DMS153 treated with DMSO at 0.1 percent for 48 hours (cell line): ENCODE data around the gene USP17L15.
"Not testable (repeated sequence)": the region's sequence is repeated elsewhere in the genome, so short reads cannot be mapped to it uniquely, and the experiment has no call there.

Experiments
- DNase-seq: peaks from one replicate; lab custom pipeline; 2025; ENCODE audit not compliant: unreplicated experiment; lab: John Stamatoyannopoulos, UW

USP17L15 gene

GRCh38 chr4:9234085-9234484 lies at the start of gene USP17L15:
Gene USP17L15, plus strand, starts transcription at chr4:9234385. Its CDS starts 0 bp downstream, at chr4:9234385.
- not testable (repeated sequence) for DNase-seq

GRCh38 chr4:9210357-9210756 lies 23.8 kb upstream of the USP17L15 start, which contains the start of gene USP17L10:
Gene USP17L10, plus strand, starts transcription at chr4:9210657. Its CDS starts 0 bp downstream, at chr4:9210657.
- DNase-seq = not testable (repeated sequence)

GRCh38 chr4:9214701-9215100 lies 19.5 kb upstream of the USP17L15 start:
- DNase-seq = not testable (repeated sequence)

GRCh38 chr4:9215105-9215504 lies 19.1 kb upstream of the USP17L15 start, which contains the start of gene USP17L11:
Gene USP17L11, plus strand, starts transcription at chr4:9215405. Its CDS starts 0 bp downstream, at chr4:9215405.
- DNase-seq = not testable (repeated sequence)

- not testable (repeated sequence) for DNase-seq
Observed at GRCh38 chr4:9219852-9220251, 14.3 kb upstream of the USP17L15 start, which contains the start of gene USP17L12. Gene USP17L12, plus strand, starts transcription at chr4:9220152. Its CDS starts 0 bp downstream, at chr4:9220152.

GRCh38 chr4:9224596-9224995 lies 9.6 kb upstream of the USP17L15 start, which contains the start of gene USP17L13:
Gene USP17L13, plus strand, starts transcription at chr4:9224896. Its CDS starts 0 bp downstream, at chr4:9224896.
- not testable (repeated sequence) for DNase-seq

- DNase-seq = not testable (repeated sequence)
Observed at GRCh38 chr4:9230249-9230648, 3.9 kb upstream of the USP17L15 start.

- not testable (repeated sequence) for DNase-seq
Observed at GRCh38 chr4:9238461-9238860, 4.3 kb downstream of the USP17L15 start.

GRCh38 chr4:9243579-9243978 lies 9.4 kb downstream of the USP17L15 start, which contains the start of gene USP17L17:
Gene USP17L17, plus strand, starts transcription at chr4:9243879. Its CDS starts 0 bp downstream, at chr4:9243879.
- not testable (repeated sequence) for DNase-seq

GRCh38 chr4:9247953-9248680 lies 13.9 kb downstream of the USP17L15 start, which contains the start of gene USP17L18:
Gene USP17L18, plus strand, starts transcription at chr4:9248630. Its CDS starts 0 bp downstream, at chr4:9248630.
- not testable (repeated sequence) for DNase-seq

- not testable (repeated sequence) for DNase-seq
Observed at GRCh38 chr4:9253078-9253477, 18.9 kb downstream of the USP17L15 start, which contains the start of gene USP17L19. Gene USP17L19, plus strand, starts transcription at chr4:9253378. Its CDS starts 0 bp downstream, at chr4:9253378.

- DNase-seq = not testable (repeated sequence)
Observed at GRCh38 chr4:9257824-9258223, 23.6 kb downstream of the USP17L15 start, which contains the start of gene USP17L20. Gene USP17L20, plus strand, starts transcription at chr4:9258124. Its CDS starts 0 bp downstream, at chr4:9258124.

- DNase-seq = not testable (repeated sequence)
Observed at GRCh38 chr4:9262572-9262971, 28.4 kb downstream of the USP17L15 start, which contains the start of gene USP17L21. Gene USP17L21, plus strand, starts transcription at chr4:9262872. Its CDS starts 0 bp downstream, at chr4:9262872.

GRCh38 chr4:9267319-9267718 lies 33.1 kb downstream of the USP17L15 start, which contains the start of gene USP17L22:
Gene USP17L22, plus strand, starts transcription at chr4:9267619. Its CDS starts 0 bp downstream, at chr4:9267619.
- not testable (repeated sequence) for DNase-seq

- not testable (repeated sequence) for DNase-seq
Observed at GRCh38 chr4:9271719-9272118, 37.5 kb downstream of the USP17L15 start.
